Epithelial cell of esophagus (primary cell): ENCODE measurements around the gene PTPRN2.

Experiments used
- DNase-seq: peaks from one replicate; pipeline ENCODE4 v3.0.0; 2010; ENCODE audit warnings: low read depth
- H3K4me3 ChIP-seq: 2 replicates; pipeline ENCODE4 v1.5.1; 2011; ENCODE audit warnings: mild to moderate bottlenecking, low read length, control low read depth
- TF ChIP-seq, protein P1 (sequence below): IDR thresholded peaks from 2 replicates; pipeline ENCODE4 v1.5.1; 2011; ENCODE audit warnings: low read depth, mild to moderate bottlenecking, low read length, control low read depth, inconsistent platforms; ENCODE audit not compliant: insufficient read depth; ENCODE audit errors: missing control alignments

The PTPRN2 gene

GRCh38 chr7:157574914-157575586 lies 1012.6 kb downstream of the PTPRN2 start:
- H3K4me3 ChIP-seq, result no peak overlapping the region
- no peak for DNase-seq
- TF ChIP-seq, protein P1, sequence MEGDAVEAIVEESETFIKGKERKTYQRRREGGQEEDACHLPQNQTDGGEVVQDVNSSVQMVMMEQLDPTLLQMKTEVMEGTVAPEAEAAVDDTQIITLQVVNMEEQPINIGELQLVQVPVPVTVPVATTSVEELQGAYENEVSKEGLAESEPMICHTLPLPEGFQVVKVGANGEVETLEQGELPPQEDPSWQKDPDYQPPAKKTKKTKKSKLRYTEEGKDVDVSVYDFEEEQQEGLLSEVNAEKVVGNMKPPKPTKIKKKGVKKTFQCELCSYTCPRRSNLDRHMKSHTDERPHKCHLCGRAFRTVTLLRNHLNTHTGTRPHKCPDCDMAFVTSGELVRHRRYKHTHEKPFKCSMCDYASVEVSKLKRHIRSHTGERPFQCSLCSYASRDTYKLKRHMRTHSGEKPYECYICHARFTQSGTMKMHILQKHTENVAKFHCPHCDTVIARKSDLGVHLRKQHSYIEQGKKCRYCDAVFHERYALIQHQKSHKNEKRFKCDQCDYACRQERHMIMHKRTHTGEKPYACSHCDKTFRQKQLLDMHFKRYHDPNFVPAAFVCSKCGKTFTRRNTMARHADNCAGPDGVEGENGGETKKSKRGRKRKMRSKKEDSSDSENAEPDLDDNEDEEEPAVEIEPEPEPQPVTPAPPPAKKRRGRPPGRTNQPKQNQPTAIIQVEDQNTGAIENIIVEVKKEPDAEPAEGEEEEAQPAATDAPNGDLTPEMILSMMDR, result no peak

- no peak for DNase-seq
- H3K4me3 ChIP-seq, result no peak overlapping the region
- TF ChIP-seq, protein P1, result no peak
These were observed 1013.4 kb downstream of the PTPRN2 start for GRCh38 chr7:157574120-157574825.

DNA sequence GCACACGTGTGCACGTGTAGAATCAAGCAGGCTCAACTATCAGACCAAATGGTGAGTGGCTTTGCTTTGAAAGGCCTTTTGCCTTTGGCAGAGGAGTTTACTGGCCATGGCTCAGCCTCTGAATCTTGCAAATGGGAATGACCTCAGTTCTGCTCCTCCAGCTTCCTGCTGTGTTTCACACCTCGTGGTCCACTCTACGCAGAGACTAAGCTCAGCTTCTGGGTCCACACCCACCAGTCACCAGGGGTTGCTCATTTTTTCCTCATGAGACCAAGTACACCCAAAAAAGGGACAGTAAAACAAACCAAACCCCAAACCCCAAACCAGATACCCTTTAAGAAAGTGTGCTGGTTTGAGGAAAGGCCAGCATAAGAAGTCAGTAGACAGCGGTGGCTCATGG lies 1014.4 kb downstream of the PTPRN2 start:
- no peak overlapping the region for H3K4me3 ChIP-seq
- DNase-seq, result no peak
- TF ChIP-seq, protein P1, result no peak

DNA sequence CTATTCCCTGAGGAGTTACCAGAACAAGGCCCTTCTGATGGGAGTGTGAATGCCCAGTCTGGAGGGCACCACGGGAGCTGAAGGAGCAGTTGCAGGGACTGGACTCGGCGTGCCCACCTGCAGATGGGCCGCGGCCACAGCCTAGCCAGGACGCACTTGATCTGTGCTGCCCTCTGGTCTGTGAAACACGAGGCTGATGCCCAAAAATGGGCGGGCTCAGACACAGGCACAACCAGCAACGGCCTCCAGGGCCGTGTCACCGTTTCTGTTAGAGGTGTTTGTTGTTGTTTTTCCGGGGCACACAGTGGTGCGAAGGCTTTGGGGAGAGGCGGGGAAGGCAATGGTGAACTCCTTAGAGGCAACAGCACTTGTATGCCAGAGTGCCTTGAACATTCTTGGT lies 1015.0 kb downstream of the PTPRN2 start:
- no peak overlapping the region for H3K4me3 ChIP-seq
- TF ChIP-seq, protein P1, result no peak
- no peak for DNase-seq

GRCh38 chr7:157570531-157571200 lies 1017.0 kb downstream of the PTPRN2 start:
- DNase-seq, result no peak
- TF ChIP-seq, protein P1, result no peak
- H3K4me3 ChIP-seq, result no peak overlapping the region

DNA sequence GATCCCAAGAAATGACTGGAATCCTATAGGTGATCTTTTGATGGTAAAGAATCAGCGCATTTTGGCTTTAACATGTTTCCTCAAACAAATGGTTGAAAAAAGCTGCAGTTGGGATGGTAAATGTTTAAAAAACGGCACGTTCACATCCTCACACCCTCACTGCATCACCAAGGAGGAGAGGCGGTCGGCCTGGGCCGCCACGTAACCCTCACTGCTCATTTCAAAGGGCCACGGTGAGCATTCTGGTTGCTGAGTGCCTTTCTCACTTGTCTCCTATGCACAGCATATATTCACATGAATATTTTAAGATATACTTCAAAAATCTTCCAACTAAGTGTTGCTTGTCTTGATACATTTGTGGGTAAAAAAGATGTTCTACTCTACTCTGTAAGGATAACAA lies 1017.7 kb downstream of the PTPRN2 start:
- no peak overlapping the region for H3K4me3 ChIP-seq
- no peak for DNase-seq
- TF ChIP-seq, protein P1, result no peak
